CD4-positive, alpha-beta T cell (primary cell): ENCODE measurements around the gene TTYH3. TPM values are rescaled to one million over a fixed set of nuclear protein-coding genes. Genes with fewer than 3 reads are reported as not detected.

Experiments used
- ATAC-seq: fragments of 200-7000 bp; cut with Tn5 transposase; one replicate; pipeline ENCODE4 v1.10.0; 2022; ENCODE audit warnings: mild to moderate bottlenecking; ENCODE audit not compliant: poor library complexity
- CTCF ChIA-PET: fragments of 350-600 bp; sonication (Branson Sonifier 250); formaldehyde crosslinking; loops from one replicate; lab custom pipeline; 2021; ENCODE audit warnings: antibody characterized with exemption, inconsistent platforms; lab: Charles Lee
- POLR2A ChIA-PET: fragments of 350-600 bp; sonication (Branson Sonifier 250); formaldehyde crosslinking; loops from one replicate; lab custom pipeline; 2021; ENCODE audit warnings: antibody characterized with exemption, inconsistent platforms; lab: Charles Lee
- DNase-seq, 14 experiments: peaks; one replicate each; pipeline ENCODE4 v3.0.0-alpha.2; 2013 to 2020; ENCODE audit warnings: mixed read lengths in 2 of 14
- H3K27ac ChIP-seq, 2 donors: one replicate each; pipeline versions ENCODE4 v1.5.1 to v1.7.0; 2013; ENCODE audit warnings: low read length in 2 of 2, low read depth in 1 of 2, mild to moderate bottlenecking in 1 of 2
- H3K27me3 ChIP-seq, 2 experiments: 1 replicate in 1 of 2; 2 replicates in 1 of 2; pipeline versions ENCODE4 v1.6.1 to v1.7.0; 2013; ENCODE audit warnings: low read length in 2 of 2, control low read depth in 1 of 2, mild to moderate bottlenecking in 1 of 2, moderate library complexity in 1 of 2; ENCODE audit not compliant: insufficient read depth in 2 of 2, control insufficient read depth in 1 of 2
- H3K36me3 ChIP-seq: one replicate; pipeline ENCODE4 v1.6.1; 2013; ENCODE audit warnings: low read length, control low read depth; ENCODE audit not compliant: insufficient read depth
- H3K4me1 ChIP-seq: one replicate; pipeline ENCODE4 v1.6.1; 2013; ENCODE audit warnings: low read length, control low read depth; ENCODE audit not compliant: insufficient read depth
- H3K4me3 ChIP-seq: one replicate; pipeline ENCODE4 v1.5.1; 2013; ENCODE audit warnings: mild to moderate bottlenecking, low read length, moderate library complexity
- H3K9me3 ChIP-seq, 2 experiments: 1 replicate in 1 of 2; 2 replicates in 1 of 2; pipeline versions ENCODE4 v1.6.1 to v1.7.0; 2013; ENCODE audit warnings: low read length in 2 of 2, mild to moderate bottlenecking in 2 of 2, control low read depth in 1 of 2, moderate library complexity in 1 of 2; ENCODE audit not compliant: control insufficient read depth in 1 of 2, insufficient read depth in 1 of 2
- H3K27ac Mint-ChIP-seq: one replicate; pipeline ENCODE4 v1.8.0; 2020; ENCODE audit warnings: mixed read lengths
- H3K27me3 Mint-ChIP-seq: one replicate; pipeline ENCODE4 v1.8.0; 2021; ENCODE audit warnings: mixed read lengths
- H3K36me3 Mint-ChIP-seq: one replicate; pipeline ENCODE4 v1.8.0; 2021; ENCODE audit warnings: low read depth, mixed read lengths
- H3K4me1 Mint-ChIP-seq: one replicate; pipeline ENCODE4 v1.8.0; 2021; ENCODE audit warnings: low read depth, mixed read lengths
- H3K4me3 Mint-ChIP-seq: one replicate; pipeline ENCODE4 v1.8.0; 2020; ENCODE audit warnings: mild to moderate bottlenecking, mixed read lengths
- H3K9me3 Mint-ChIP-seq: one replicate; pipeline ENCODE4 v1.8.0; 2020; ENCODE audit warnings: mixed read lengths
- intact Hi-C, 2 experiments: fragments of 100-400 bp; cut with DNase I in 1 of 2; cut with micrococcal nuclease in 1 of 2; formaldehyde crosslinking; loops; one replicate each; pipeline versions ENCODE4 v1.15.1 to v1.9.0; 2023 to 2025; cut with DNase I, micrococcal nuclease
- total RNA-seq, 174 experiments: library from RNA in 2 of 174; stranded (reverse) in 2 of 174; gene quantifications; one replicate each; pipeline ENCODE4 v1.2.3 and lab custom pipeline; 2021 to 2026
- TF ChIP-seq, protein P1 (sequence below): fragments of 200-600 bp; IDR thresholded peaks from one replicate; pipeline ENCODE4 v1.8.0; 2022; ENCODE audit warnings: antibody characterized with exemption, mild to moderate bottlenecking

Gene TTYH3
- total RNA-seq, 2 experiments from 2014 or later = 7.9 to 9.3 TPM

DNA sequence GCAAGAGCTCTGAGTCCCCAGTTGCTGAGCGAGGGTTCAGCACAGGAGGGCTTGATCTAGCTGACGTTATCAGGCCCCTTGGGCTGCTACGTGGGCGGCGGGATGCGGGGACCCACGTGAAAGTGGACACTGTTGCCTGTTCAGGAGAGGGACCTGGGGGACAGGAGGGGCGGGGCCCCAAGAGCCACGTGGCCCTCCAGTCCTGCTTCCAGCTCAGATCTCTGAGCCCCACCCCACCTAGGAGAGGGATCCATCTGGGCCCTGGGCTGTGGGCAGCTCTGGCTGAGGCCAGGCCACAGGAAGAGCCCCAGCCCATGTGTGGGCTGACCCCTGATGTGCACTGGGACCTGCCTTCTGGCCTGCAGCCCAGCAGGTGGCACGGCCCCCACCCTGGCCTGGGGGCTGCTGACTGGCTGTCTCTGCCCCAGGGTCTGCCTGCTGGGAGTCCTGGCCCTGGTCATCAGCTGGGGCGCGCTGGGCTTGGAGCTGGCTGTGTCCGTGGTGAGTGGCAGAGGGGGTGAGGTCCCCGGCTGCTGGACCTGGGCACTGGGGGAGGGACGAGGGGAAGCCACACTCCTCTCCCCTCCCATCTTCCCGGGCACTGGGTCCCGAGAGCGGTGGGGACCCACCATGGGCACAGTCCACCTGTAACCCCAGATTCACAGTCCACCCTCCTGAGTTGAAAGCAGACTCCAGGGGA, 17.5 kb downstream of the TTYH3 start:
- Histone ChIP-seq H3K27ac (no peak overlapping the region), H3K27me3 (no peaks in the 10 kb centered on the region), H3K36me3 (no peaks in the 10 kb centered on the region), H3K4me1 (peaks cover 15% of the 10 kb centered on the region), H3K4me3 (no peak overlapping the region), H3K9me3 (no peaks in the 10 kb centered on the region)
- CTCF ChIA-PET = no interaction called here
- TF ChIP-seq, protein P1, sequence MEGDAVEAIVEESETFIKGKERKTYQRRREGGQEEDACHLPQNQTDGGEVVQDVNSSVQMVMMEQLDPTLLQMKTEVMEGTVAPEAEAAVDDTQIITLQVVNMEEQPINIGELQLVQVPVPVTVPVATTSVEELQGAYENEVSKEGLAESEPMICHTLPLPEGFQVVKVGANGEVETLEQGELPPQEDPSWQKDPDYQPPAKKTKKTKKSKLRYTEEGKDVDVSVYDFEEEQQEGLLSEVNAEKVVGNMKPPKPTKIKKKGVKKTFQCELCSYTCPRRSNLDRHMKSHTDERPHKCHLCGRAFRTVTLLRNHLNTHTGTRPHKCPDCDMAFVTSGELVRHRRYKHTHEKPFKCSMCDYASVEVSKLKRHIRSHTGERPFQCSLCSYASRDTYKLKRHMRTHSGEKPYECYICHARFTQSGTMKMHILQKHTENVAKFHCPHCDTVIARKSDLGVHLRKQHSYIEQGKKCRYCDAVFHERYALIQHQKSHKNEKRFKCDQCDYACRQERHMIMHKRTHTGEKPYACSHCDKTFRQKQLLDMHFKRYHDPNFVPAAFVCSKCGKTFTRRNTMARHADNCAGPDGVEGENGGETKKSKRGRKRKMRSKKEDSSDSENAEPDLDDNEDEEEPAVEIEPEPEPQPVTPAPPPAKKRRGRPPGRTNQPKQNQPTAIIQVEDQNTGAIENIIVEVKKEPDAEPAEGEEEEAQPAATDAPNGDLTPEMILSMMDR = no peak
- H3K27ac Mint-ChIP-seq = no peak overlapping the region
- no peaks in the 10 kb centered on the region for H3K9me3 Mint-ChIP-seq
- ATAC-seq = no peak
- no peak overlapping the region for H3K4me3 Mint-ChIP-seq
- POLR2A ChIA-PET = no interaction called here
- DNase-seq = no peak
- H3K36me3 Mint-ChIP-seq = no peaks in the 10 kb centered on the region
- peaks cover 10% of the 10 kb centered on the region for H3K4me1 Mint-ChIP-seq
- no peaks in the 10 kb centered on the region for H3K27me3 Mint-ChIP-seq
- intact Hi-C loops = no loop called here

DNA sequence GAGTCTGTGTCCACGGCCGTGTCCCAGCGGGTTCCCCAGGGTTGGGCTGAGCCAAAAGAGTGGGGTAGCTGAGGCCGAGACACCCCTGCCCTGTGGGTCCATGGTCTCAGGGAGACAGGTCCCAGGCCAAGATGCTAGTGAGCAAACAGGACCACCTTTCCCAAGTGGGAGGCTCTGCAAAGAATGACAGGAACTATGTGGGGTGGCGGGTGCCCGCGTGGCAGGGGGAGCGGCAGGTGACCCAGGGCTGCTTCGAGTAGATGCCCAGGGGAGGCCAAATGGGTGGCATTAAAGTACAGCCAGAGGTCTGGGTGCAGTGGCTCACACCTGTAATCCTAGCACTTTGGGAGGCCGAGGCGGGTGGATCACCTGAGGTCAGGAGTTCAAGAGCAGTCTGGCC, 18.2 kb downstream of the TTYH3 start:
- TF ChIP-seq, protein P1 = no peak
- ATAC-seq (no peak), DNase-seq (no peak)
- no peak overlapping the region for H3K4me3 ChIP-seq
- POLR2A ChIA-PET = no interaction called here
- H3K4me1 ChIP-seq = peaks cover 8% of the 10 kb centered on the region
- Mint-ChIP-seq H3K27ac (no peak overlapping the region), H3K4me3 (no peak overlapping the region), H3K36me3 (no peaks in the 10 kb centered on the region), H3K27me3 (no peaks in the 10 kb centered on the region), H3K4me1 (peaks cover 8% of the 10 kb centered on the region), H3K9me3 (no peaks in the 10 kb centered on the region)
- H3K36me3 ChIP-seq = no peaks in the 10 kb centered on the region
- CTCF ChIA-PET = no interaction called here
- H3K27ac ChIP-seq = no peak overlapping the region
- H3K9me3 ChIP-seq = no peaks in the 10 kb centered on the region
- intact Hi-C loops = no loop called here
- H3K27me3 ChIP-seq = no peaks in the 10 kb centered on the region

DNA sequence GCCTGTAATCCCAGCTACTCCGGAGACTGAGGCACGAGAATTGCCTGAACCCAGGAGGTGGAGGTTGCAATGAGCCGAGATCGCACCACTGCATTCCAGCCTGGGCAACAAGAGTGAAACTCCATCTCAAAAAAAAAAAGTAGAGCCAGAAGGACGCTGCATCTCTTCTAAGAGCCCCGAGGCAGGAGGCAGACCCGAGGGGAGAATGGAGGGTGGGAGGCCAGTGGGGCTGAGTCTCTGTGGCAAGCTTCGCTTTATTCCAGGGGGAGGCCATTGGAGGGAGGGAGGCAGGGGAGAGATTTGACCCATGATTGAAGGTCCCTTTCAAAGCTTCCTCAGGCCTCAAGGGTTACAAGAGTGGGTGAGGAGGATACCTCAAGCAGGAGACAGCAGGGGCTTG, 18.7 kb downstream of the TTYH3 start:
- intact Hi-C loops = no loop called here
- Mint-ChIP-seq H3K4me1 (peaks cover 3% of the 10 kb centered on the region), H3K27me3 (no peaks in the 10 kb centered on the region), H3K9me3 (no peaks in the 10 kb centered on the region), H3K27ac (no peak overlapping the region), H3K4me3 (no peak overlapping the region), H3K36me3 (no peaks in the 10 kb centered on the region)
- DNase-seq = no peak
- ChIA-PET POLR2A (no interaction called here), CTCF (no interaction called here)
- H3K9me3 ChIP-seq = no peaks in the 10 kb centered on the region
- ATAC-seq = no peak
- H3K4me3 ChIP-seq = no peak overlapping the region
- H3K27me3 ChIP-seq = no peaks in the 10 kb centered on the region
- TF ChIP-seq, protein P1 = no peak
- H3K27ac ChIP-seq = no peak overlapping the region
- H3K4me1 ChIP-seq = peaks cover 4% of the 10 kb centered on the region
- H3K36me3 ChIP-seq = no peaks in the 10 kb centered on the region
